GM12892 (cell line): Measurements from ENCODE around the gene KIF26B.

ENCODE experiments used
- DNase-seq: peaks from one replicate; pipeline ENCODE4 v3.0.0; 2011; ENCODE audit not compliant: insufficient read length
- FAIRE-seq: peaks from 2 replicates; lab custom pipeline; 2011; peaks lifted over from hg19 to GRCh38; lab: Jason Lieb, UNC
- POLR2A ChIP-seq: IDR thresholded peaks from 2 replicates; pipeline ENCODE4 v1.6.1; 2011; ENCODE audit warnings: low read depth, low read length, control low read depth
- POLR2AphosphoS5 ChIP-seq: IDR thresholded peaks from 2 replicates; pipeline ENCODE4 v1.6.1; 2011; ENCODE audit warnings: low read depth, low read length, control low read depth
- TAF1 ChIP-seq: IDR thresholded peaks from 2 replicates; pipeline ENCODE4 v1.6.1; 2011; ENCODE audit warnings: low read depth, mild to moderate bottlenecking, control low read depth, low read length, borderline replicate concordance

The KIF26B gene

DNA sequence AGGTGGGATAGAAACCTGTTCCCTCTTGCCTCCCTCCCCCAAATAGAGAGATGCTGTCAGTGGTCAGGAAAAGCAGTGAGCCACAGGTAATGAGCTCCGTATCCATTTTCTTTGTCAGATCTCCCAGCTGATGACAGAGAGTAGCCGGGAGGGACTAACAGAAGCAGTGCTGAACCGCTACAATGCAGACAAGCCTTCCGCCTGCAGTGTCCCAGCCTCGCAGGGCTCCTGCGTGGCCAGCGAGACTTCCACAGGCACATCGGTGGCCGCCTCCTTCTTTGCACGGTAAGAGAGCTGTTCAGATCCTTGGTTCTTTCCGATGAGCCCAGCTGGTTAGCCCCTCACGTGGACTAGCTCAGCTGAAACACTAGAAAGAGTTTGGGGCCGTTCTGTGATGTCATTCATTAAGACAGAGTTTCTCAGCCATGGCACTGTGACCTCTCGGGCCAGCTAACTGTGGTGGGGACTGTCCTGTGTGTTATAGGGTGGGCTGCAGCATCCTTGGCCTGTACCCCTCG is 264.7 kb downstream of the KIF26B start:
- FAIRE-seq (no peak), DNase-seq (no peak)
- TF ChIP-seq POLR2AphosphoS5 (no peak), POLR2A (no peak), TAF1 (no peak)

DNA sequence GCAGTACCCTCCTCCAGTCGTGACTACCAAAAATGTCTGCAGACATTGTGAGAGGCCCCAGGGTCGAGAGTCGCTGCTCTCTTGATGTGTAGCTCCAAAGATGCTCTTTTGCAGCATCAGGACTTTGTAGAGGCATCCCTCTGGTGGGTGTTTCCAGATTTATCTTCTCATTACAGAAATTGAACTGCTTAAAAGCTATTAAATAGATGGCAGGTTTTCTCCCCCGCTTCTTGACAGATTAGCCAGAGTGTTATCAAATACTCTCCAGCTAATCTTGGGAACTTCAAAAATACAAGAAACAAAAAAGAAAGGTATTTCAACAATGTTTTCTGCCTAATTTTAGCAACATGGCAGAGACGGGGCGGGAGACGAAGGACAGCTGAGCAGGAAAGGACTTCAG is 265.2 kb downstream of the KIF26B start:
- no peak for FAIRE-seq
- no peak for DNase-seq
- TF ChIP-seq TAF1 (no peak), POLR2AphosphoS5 (no peak), POLR2A (no peak)

DNA sequence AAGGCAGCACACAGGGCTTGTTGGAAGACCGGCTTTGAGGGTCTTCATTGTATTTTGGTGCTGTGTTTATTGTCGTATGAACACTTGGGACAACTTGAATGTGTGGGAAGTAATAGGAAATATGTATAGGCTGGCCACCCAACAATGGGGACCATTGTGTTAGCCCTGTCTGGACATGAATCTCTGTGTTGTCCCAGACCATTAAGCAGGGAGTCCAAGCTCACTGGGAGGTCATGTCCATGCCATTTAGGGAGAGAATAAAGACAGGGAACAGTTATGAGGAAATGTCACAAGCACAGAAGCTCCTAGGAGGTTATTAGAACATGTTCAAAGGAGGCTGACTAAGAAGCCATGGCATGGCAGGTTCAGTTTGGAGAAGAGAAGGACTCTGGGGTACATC is 266.1 kb downstream of the KIF26B start:
- no peak for DNase-seq
- FAIRE-seq: no peak
- TF ChIP-seq POLR2A: no peak
- TF ChIP-seq TAF1: no peak
- no peak for TF ChIP-seq POLR2AphosphoS5

DNA sequence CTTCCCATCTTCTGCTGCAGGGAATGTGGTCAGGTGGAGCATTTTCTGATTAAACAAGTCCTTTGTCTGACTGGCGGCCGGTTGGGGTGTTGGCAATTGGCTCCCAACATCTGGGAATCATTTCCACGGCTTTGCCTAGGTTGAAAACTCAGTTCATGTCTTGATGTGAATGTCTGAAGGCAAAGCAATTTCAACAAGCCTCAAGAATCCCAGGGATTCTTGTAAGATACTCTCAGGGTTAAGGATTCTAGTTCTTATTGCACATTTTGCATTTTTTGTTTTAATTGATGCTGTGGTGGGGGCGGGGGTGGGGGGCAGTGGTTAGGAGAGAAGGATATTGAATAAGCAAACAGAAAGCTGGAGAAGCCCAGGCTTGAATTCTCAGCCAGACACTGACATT is 273.9 kb downstream of the KIF26B start:
- no peak for DNase-seq
- FAIRE-seq: no peak
- TF ChIP-seq POLR2AphosphoS5: no peak
- no peak for TF ChIP-seq TAF1
- no peak for TF ChIP-seq POLR2A

DNA sequence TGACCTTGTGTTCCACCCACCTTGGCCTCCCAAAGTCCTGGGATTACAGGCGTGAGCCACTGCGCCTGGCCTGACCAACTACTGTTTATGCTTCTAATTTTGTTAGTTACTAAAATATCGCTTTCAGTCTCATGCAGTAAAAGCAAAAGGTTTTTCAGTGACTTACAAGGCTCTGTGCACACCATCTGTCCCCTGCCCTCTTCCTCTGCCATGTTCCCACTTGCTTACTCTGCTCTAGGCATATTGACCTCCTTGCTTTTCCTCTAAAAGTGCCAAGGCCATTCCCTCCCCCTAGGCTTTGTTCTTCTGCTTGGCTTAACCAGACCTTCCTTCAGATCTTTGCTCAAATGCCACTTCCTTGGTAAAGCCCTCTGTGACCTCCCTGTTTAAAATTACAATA is 276.9 kb downstream of the KIF26B start:
- no peak for FAIRE-seq
- TF ChIP-seq TAF1 (no peak), POLR2AphosphoS5 (no peak), POLR2A (no peak)
- no peak for DNase-seq

DNA sequence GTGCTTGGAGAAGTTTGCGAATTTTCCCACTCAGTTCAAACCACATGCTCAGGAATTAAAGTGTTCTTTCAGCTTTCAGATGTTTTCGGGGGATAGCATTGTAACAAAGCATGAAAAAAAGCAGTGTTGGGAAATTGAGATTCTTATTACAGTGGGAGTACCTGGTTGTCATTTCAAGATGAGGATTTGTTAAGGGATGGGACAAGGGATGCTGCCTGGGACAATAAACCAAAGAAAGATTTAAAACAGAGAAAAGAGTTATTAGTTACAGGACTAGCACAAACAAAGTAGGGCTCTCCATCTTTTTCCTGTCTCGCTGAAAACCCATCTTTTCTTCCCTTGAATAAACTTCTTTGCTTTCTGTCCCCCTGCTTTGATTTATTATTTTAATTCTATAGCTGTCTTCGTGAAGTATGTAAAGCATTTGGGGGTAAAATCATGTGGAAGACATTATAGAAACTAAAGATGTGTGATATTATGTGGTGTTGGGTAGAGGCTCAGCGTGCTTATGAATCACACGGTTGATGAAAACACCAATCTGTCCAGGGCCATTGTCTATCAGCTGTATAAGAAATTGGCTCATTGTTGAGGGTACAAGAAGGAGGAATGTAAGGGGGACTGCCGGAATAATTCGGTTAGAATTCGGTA is 277.6 kb downstream of the KIF26B start:
- TF ChIP-seq TAF1: no peak
- no peak for TF ChIP-seq POLR2AphosphoS5
- TF ChIP-seq POLR2A: no peak
- DNase-seq (no peak), FAIRE-seq (no peak)

DNA sequence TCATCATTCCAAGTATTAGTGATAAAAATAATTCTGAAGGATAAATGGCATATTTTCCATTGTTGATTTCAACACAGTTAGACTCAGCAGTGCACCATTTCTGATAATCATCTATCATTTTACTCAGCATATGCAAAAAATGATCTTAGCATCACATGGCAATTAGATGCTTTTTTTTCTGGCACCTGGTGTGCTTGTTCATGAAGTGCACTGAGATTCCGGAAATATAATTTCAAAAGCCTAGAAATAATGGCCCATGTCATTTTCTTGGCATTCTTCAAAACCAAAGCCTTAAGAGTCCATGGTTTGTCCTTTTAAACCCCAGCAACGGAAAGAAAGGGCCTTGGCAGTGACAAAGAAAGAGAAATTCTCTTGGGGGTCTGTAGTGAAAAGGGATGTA is 278.8 kb downstream of the KIF26B start:
- no peak for TF ChIP-seq POLR2AphosphoS5
- no peak for TF ChIP-seq TAF1
- no peak for TF ChIP-seq POLR2A
- DNase-seq (no peak), FAIRE-seq (no peak)

DNA sequence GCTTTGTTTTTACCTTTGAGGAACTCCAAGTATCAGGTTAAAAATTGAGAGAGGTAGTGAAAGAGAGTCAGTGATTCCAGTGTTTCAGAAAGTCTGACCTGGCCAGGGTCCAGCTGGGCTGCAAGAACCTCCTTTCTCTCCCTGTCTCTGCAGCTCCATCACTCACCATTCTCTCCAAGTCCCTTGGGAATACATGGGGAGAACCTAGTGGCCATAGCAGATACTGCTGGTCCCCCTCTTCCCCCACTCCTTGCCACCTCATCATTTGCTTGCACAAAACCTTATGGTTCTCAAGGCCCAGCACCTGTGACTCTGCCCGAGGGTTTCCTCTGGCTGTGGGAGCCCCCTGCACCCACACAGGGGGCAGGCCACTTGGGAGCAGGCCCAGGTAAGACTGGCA is 279.5 kb downstream of the KIF26B start:
- DNase-seq: no peak
- no peak for FAIRE-seq
- TF ChIP-seq POLR2AphosphoS5: no peak
- no peak for TF ChIP-seq POLR2A
- no peak for TF ChIP-seq TAF1

DNA sequence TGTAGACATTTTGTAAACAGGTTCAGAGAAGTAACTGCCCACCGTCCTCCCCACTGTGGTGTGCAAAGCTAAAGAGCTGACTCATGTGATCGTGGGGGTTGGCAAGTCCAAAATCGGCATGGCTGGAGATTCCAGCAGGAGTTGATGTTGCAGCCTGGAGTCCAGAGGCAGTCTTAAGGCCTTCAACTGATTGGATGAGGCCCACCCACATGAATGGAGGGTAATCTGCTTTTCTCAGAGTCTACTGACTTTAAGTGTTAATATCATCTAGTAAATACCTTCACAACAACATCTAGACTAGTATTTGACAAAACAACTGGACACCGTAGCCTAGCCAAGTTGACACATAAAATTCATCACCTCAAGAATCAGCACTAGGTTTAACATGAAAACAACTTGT is 281.6 kb downstream of the KIF26B start:
- TF ChIP-seq TAF1 (no peak), POLR2AphosphoS5 (no peak), POLR2A (no peak)
- FAIRE-seq (no peak), DNase-seq (no peak)

DNA sequence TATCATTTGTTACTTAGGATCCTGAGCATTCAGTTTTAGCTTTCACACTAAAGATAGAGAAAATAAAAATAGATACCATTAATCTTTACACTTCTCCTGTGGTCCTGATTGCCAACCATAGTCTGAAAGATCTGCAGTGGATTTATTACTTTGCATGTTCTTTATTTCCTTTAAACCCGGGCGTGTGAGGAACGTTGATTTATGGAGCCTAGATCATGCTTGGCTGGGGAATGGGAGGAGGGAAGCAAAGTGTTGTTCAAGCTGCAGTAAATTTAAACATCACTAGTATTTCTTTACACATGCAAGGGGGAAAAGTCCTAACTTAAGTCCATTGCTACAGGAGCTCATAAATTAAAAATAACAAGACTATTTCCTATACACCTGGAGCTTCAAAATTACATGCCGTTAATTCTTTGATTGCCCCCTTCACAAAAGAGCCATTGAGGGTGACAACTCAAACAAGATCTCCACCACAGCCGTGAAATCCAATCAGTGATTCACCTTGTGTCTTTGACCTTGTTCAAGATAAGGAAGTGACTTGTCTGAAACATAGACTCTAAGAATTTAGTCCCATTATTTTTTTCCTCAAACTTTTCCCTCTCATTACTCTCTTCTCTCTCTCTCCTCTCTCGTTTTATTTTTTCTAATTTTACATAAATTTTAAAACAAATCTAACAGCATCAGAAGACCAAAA is 282.7 kb downstream of the KIF26B start:
- TF ChIP-seq POLR2AphosphoS5 (no peak), POLR2A (no peak), TAF1 (no peak)
- no peak for FAIRE-seq

DNA sequence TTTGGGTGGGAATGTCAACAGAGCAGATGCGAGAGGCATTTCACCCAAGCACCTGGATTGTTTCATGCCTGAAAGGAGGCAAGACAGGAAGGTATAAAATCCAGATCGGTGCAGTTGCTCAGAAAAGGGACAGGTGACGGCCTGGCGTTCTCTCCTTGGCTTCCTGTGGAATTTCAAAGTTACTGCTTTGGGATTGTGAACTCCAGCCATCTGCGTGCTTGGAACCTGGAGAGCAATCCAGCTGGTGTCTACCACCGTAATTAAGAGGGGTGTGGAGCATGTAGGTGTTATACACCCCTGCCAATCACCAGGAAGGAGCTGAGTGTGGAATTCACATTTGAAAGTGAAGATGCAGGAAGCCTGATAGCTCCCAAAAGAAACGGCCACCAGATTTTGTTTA is 286.1 kb downstream of the KIF26B start:
- TF ChIP-seq POLR2A (no peak), POLR2AphosphoS5 (no peak), TAF1 (no peak)
- no peak for DNase-seq
- no peak for FAIRE-seq

More for the DNA sequence above, 282.7 kb downstream of the KIF26B start:
- DNase-seq: no peak

DNA sequence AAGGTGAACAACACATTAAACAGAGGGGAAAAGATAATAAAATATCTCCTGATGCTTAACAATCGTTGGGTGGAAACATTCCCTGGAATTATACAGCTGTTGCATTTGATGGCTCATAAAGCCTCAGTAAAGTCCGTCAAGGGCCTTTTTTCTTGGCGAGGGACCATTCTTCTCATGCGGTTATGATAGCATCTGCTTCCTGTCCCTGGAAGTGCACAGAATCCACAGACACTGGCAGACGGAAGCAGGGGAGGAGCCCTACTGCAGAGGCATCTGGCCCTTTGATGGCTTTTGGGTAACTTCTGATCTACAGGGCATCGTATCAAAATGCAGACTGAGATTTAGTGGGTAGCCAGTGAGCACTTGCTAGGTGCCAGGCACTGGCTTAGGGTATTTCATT is 286.9 kb downstream of the KIF26B start:
- TF ChIP-seq POLR2A (no peak), POLR2AphosphoS5 (no peak), TAF1 (no peak)
- DNase-seq (no peak), FAIRE-seq (no peak)
